ENCODE data around the gene SGO1.

Gene SGO1

DNA sequence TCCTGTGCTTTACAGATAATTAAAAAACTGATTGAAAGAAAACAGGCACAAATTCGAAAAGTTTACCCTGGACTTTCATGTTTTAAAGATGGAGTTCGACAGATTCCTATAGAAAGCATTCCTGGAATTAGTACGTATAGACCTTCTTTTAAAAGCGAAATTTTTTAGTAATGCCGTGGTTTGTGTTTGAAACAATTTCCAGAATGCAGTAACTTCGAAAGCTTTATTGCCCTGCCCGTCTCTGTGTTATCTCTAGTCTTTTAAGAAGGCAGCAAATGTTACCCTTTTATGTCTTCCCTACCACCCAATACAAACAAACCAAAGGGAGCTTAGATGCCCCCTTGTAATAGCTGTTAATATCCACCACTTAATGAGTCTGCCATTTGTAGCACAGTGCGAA lies 39.7 kb downstream of the SGO1 start:
- TF ChIP-seq, protein P1, sequence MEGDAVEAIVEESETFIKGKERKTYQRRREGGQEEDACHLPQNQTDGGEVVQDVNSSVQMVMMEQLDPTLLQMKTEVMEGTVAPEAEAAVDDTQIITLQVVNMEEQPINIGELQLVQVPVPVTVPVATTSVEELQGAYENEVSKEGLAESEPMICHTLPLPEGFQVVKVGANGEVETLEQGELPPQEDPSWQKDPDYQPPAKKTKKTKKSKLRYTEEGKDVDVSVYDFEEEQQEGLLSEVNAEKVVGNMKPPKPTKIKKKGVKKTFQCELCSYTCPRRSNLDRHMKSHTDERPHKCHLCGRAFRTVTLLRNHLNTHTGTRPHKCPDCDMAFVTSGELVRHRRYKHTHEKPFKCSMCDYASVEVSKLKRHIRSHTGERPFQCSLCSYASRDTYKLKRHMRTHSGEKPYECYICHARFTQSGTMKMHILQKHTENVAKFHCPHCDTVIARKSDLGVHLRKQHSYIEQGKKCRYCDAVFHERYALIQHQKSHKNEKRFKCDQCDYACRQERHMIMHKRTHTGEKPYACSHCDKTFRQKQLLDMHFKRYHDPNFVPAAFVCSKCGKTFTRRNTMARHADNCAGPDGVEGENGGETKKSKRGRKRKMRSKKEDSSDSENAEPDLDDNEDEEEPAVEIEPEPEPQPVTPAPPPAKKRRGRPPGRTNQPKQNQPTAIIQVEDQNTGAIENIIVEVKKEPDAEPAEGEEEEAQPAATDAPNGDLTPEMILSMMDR (IDR thresholded peaks at IDR 0.05; ENCODE audit: insufficient read depth, low read length, missing control alignments): no peak
- DNase-seq (ENCODE audit: low read depth, low spot score): no peak
- CTCF ChIA-PET: no interaction called here
- H3K4me3 ChIP-seq (ENCODE audit: low read depth, low read length): no peak overlapping the region
- POLR2A ChIA-PET: no interaction called here

DNA sequence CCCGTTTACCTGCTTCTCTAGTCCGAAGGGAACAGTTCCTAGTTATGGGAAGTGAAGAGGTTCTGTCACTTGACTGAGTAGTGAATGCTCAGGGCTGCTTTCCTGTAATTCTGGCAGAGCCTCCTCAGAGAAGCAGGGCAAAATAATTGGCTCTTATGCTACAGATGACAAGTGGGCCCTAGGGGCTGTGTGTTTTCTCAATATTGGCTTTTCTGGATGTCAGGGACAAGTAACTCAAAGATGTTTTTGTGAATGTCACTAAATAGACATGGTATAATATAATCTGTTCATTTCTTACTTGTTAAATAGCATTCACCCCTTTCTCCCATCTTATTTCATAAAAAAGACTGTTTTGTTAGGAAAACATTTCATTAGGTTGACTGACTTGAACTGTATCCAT lies 40.1 kb downstream of the SGO1 start:
- TF ChIP-seq, protein P1 (IDR thresholded peaks at IDR 0.05; ENCODE audit: insufficient read depth, low read length, missing control alignments): no peak
- CTCF ChIA-PET: no interaction called here
- POLR2A ChIA-PET: no interaction called here
- no peak for DNase-seq (ENCODE audit: low read depth, low spot score)
- H3K4me3 ChIP-seq (ENCODE audit: low read depth, low read length): no peak overlapping the region

DNA sequence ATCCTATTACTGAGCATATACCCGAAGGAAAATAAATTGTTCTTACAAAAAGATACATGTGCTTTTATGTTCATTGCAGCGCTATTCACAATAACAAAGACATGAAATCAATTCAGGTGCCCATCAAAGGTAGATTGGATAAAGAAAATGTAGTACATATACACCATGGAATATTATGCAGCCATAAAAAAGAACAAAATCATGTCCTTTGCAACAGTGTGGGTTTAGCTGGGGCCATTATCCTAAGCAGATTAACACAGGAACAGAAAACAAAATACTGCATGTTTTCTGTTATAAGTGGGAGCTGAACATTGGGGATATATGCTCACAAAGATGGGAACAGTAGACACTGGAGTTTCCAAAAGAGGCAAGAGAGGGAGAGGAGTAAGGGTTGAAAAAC lies 42.5 kb downstream of the SGO1 start:
- POLR2A ChIA-PET: no interaction called here
- CTCF ChIA-PET: no interaction called here
- DNase-seq (ENCODE audit: low read depth, low spot score): no peak
- TF ChIP-seq, protein P1 (IDR thresholded peaks at IDR 0.05; ENCODE audit: insufficient read depth, low read length, missing control alignments): no peak
- no peak overlapping the region for H3K4me3 ChIP-seq (ENCODE audit: low read depth, low read length)

DNA sequence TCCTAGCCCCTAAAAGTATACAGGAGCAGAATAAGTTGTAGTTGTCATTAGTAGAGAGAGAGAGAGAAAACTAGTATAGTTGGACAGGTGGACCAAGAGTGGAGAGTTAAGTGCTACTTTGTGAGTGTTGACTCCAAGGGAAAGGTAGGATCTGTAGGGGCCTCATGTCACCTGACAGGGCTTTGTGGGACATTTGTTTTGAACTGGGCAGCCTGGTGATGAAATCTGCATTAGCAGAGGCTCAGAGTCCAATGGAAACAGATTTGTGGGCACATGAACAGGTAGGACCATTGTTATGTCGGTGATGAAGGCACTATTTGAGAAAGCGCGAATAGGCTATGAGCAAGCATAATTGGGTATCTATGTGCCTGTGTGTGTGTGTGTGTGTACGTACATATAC lies 43.5 kb downstream of the SGO1 start:
- TF ChIP-seq, protein P1 (IDR thresholded peaks at IDR 0.05; ENCODE audit: insufficient read depth, low read length, missing control alignments): no peak
- H3K4me3 ChIP-seq (ENCODE audit: low read depth, low read length): no peak overlapping the region
- DNase-seq (ENCODE audit: low read depth, low spot score): no peak
- CTCF ChIA-PET: no interaction called here
- POLR2A ChIA-PET: no interaction called here

DNA sequence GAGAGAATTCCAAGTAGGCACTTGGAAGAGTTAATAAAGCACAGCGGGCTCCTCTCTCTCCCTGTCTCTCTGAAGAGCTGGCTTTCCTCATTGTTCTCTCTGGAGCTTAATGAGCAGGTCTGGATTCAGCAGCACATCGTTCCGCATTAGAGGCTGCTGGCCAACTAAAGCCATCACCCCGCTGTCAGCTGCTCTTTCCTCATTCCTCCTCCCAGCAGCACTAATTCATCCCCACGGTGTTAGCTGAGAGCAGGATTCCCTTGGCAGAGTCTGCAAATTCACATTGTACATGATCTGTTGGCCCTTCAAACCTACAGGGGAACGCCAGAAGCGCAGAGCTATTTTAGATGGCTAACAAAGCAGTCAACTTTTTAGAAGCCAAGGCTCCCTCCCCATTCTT lies 44.2 kb downstream of the SGO1 start:
- POLR2A ChIA-PET: no interaction called here
- H3K4me3 ChIP-seq (ENCODE audit: low read depth, low read length): no peak overlapping the region
- CTCF ChIA-PET: no interaction called here
- no peak for DNase-seq (ENCODE audit: low read depth, low spot score)
- TF ChIP-seq, protein P1 (IDR thresholded peaks at IDR 0.05; ENCODE audit: insufficient read depth, low read length, missing control alignments): no peak

DNA sequence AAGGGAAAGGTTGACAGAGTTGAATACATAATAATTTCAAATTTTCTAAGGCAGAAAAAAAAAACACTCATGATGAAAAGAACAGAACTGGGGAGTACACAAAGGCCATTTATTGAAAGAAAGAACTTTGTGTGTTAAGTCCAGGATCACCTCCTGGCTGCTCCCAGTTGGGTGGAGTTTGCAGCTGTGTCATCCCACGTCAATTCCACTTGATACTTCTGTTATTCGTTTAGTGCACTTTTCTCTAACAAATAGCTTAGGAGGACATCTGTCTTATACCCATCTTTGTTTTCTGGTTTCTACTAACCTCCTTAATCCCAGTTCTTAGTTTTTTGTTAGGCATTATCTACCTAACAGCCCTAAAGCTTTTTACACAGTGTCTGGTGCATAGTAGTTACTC lies 44.7 kb downstream of the SGO1 start:
- TF ChIP-seq, protein P1 (IDR thresholded peaks at IDR 0.05; ENCODE audit: insufficient read depth, low read length, missing control alignments): no peak
- CTCF ChIA-PET: no interaction called here
- no peak overlapping the region for H3K4me3 ChIP-seq (ENCODE audit: low read depth, low read length)
- POLR2A ChIA-PET: no interaction called here
- DNase-seq (ENCODE audit: low read depth, low spot score): no peak

Data from AG04449 (cell line).